Left ventricle myocardium inferior (tissue), 1 donor: ENCODE measurements around the gene LRRC3. TPM values are rescaled to one million over a fixed set of nuclear protein-coding genes. Genes with fewer than 3 reads are reported as not detected.

Source experiments
- DNase-seq: peaks from one replicate; pipeline ENCODE4 v3.0.0-alpha.2; 2020
- H3K27ac ChIP-seq: fragments of 200-600 bp; replicated peaks from 2 replicates; pipeline ENCODE4 v1.8.0; 2021
- H3K27me3 ChIP-seq: fragments of 200-600 bp; 2 replicates; pipeline ENCODE4 v1.8.0; 2021; ENCODE audit warnings: low read depth
- H3K36me3 ChIP-seq: fragments of 200-600 bp; 2 replicates; pipeline ENCODE4 v1.8.0; 2021
- H3K4me1 ChIP-seq: fragments of 200-600 bp; 2 replicates; pipeline ENCODE4 v1.8.0; 2021
- H3K4me3 ChIP-seq: fragments of 200-600 bp; 2 replicates; pipeline ENCODE4 v1.8.0; 2021; ENCODE audit warnings: mild to moderate bottlenecking, moderate library complexity
- H3K9me3 ChIP-seq: fragments of 200-600 bp; replicated peaks from 2 replicates; pipeline ENCODE4 v1.8.0; 2021
- intact Hi-C: fragments of 100-400 bp; cut with micrococcal nuclease; formaldehyde crosslinking; loops from one replicate; pipeline ENCODE4 v1.11.0; 2022
- long read RNA-seq: library from polyadenylated mRNA; unstranded; transcript quantifications from one replicate; pipeline ENCODE4 v2.0.0, GENCODE V29; 2021
- total RNA-seq: library from RNA; stranded (reverse); fragmentation: NEBNext Ultra II Directional; extraction: Animal tissue kit (Norgen Biotek cat#: 25700); gene quantifications from one replicate; pipeline ENCODE4 v1.2.1, GENCODE V29; 2021
- TF ChIP-seq, protein P1 (sequence below): fragments of 200-600 bp; IDR thresholded peaks from 2 replicates; pipeline ENCODE4 v1.8.0; 2021; ENCODE audit warnings: antibody characterized with exemption, mild to moderate bottlenecking, borderline replicate concordance
- donor health status: DM: no; HTN: yes; CAD: no; lungs with severe emphysema.

Gene LRRC3
- 1.8 TPM for total RNA-seq
- long read RNA-seq, partial matches to known transcripts = 0 of 4 reads
- long read RNA-seq, other reads (novel, unspliced or antisense) = 4 of 4 reads

DNA sequence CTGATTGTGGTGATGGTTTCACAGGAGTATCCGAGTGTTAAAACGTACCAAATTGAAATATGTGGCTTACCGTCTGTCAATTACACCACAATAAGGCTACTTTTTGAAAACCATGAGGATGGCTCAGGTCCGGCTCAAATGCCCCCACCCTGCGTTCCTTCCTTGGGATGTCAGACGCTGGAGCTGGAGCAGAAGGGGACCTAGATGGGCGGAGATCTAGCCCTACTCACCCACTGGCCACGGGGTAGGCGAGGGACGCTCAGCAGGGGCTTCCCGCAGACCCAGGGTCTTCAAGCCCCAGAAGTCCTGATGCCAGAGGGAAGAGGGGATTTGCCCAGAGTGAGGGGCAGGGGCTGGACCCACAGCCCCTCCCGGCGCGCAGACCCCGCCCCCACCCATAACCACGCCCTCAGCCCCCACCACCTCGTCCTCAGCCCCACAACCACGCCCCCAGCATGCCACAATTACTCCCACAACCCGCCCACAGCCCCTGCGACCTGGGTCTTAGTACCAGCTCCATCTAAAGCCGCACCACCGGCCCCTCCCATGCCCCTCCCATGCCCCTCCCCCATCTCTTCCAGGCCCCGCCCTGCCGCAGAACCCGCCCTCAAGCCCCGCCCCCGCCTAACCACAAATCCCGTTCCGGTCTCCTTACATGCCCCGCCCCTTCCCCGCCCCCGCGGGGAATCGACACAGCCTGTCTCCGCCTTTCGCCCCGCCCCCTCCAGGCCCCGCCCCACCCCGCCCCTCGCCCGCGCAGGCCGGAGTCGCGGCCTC, at the start of gene LRRC3:
LRRC3 (plus strand) TSS at position 764 of the 777 bp plus-strand sequence. CDS start 1,135 bp downstream, outside the sequence.
- H3K4me1 ChIP-seq = peaks cover 12% of the 10 kb centered on the region
- peak within 1 kb of the TSS; percentile 88 for H3K4me3 ChIP-seq
- H3K9me3 ChIP-seq = peaks cover 20% of the 10 kb centered on the region
- intact Hi-C loops = no loop called here
- TF ChIP-seq, protein P1, sequence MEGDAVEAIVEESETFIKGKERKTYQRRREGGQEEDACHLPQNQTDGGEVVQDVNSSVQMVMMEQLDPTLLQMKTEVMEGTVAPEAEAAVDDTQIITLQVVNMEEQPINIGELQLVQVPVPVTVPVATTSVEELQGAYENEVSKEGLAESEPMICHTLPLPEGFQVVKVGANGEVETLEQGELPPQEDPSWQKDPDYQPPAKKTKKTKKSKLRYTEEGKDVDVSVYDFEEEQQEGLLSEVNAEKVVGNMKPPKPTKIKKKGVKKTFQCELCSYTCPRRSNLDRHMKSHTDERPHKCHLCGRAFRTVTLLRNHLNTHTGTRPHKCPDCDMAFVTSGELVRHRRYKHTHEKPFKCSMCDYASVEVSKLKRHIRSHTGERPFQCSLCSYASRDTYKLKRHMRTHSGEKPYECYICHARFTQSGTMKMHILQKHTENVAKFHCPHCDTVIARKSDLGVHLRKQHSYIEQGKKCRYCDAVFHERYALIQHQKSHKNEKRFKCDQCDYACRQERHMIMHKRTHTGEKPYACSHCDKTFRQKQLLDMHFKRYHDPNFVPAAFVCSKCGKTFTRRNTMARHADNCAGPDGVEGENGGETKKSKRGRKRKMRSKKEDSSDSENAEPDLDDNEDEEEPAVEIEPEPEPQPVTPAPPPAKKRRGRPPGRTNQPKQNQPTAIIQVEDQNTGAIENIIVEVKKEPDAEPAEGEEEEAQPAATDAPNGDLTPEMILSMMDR = no peak
- H3K27ac ChIP-seq = peak within 1 kb of the TSS; percentile 50
- no peaks in the 10 kb centered on the region for H3K36me3 ChIP-seq
- peaks cover 8% of the 10 kb centered on the region for H3K27me3 ChIP-seq
- peak; percentile 86 for DNase-seq

GRCh38 chr21:44405948-44406872, 49.1 kb upstream of the LRRC3 start:
- no peak overlapping the region for H3K4me3 ChIP-seq
- H3K4me1 ChIP-seq = no peaks in the 10 kb centered on the region
- intact Hi-C loops = no loop called here
- H3K9me3 ChIP-seq = no peaks in the 10 kb centered on the region
- H3K27ac ChIP-seq = no peak overlapping the region
- TF ChIP-seq, protein P1 = no peak
- no peak for DNase-seq
- H3K36me3 ChIP-seq = no peaks in the 10 kb centered on the region
- no peaks in the 10 kb centered on the region for H3K27me3 ChIP-seq

DNA sequence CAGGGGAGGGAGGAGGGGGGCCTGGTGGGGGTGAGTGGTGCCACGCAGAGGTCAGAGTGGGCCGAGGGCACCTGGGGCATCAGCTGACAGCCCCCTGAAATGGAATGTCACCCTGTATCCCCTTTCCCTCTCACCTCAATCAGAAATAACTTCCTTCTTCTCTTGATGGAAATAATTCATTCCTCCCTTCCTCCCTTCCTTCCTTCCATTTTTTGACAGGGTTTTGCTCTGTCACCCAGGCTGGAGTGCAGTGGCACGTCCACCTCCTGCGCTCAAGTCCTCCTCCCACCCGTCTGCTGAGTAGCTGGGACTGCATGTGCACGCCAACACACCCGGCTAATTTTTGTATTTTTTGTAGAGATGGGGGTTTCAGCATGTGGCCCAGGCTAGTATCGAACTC, 48.4 kb upstream of the LRRC3 start:
- TF ChIP-seq, protein P1 = no peak
- no peaks in the 10 kb centered on the region for H3K36me3 ChIP-seq
- peaks cover 3% of the 10 kb centered on the region for H3K9me3 ChIP-seq
- intact Hi-C loops = no loop called here
- H3K4me3 ChIP-seq = no peak overlapping the region
- H3K4me1 ChIP-seq = no peaks in the 10 kb centered on the region
- no peak for DNase-seq
- no peak overlapping the region for H3K27ac ChIP-seq
- no peaks in the 10 kb centered on the region for H3K27me3 ChIP-seq

DNA sequence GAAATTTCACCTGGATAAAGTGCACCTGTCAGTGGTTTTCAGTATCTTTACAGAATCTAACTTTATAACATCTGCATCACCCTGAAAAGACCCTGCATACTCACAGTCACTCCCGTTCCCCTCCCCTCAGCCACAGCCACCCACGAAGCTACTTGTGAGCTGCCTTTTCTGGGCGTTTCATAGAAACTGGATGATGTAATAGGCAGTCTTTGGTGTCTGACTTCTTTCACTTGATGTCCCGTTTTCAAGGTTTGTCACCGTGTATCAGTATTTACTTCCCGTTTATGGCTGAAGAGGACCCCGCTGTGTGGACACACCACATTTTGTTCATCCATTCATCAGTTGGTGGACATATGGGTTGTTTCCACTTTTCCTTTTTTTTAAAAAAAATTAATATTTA, 47.8 kb upstream of the LRRC3 start:
- Histone ChIP-seq H3K27me3 (no peaks in the 10 kb centered on the region), H3K9me3 (peaks cover 8% of the 10 kb centered on the region), H3K4me1 (no peaks in the 10 kb centered on the region), H3K36me3 (no peaks in the 10 kb centered on the region), H3K4me3 (no peak overlapping the region), H3K27ac (no peak overlapping the region)
- TF ChIP-seq, protein P1 = no peak
- intact Hi-C loops = no loop called here
- DNase-seq = no peak

DNA sequence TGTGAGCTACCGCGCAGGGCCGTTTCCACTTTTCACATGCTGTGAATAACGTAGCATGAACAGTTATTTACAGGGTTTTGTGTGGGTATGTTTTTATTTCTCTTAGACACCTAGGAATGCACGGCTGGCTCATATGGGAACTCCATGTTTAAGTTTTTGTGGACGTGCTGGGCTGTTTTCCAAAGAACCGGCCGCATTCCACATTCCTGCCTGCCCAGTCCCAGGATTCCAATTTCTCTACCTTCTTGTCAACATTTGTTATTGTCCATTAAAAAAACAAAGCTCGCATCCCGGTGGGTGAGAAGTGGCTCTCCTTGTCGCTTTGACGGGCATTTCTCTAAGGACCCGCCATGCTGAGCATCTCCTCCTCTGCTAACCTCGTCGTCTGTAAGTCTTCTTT, 47.1 kb upstream of the LRRC3 start:
- Histone ChIP-seq H3K4me3 (no peak overlapping the region), H3K36me3 (no peaks in the 10 kb centered on the region), H3K9me3 (peaks cover 13% of the 10 kb centered on the region), H3K4me1 (no peaks in the 10 kb centered on the region), H3K27ac (no peak overlapping the region), H3K27me3 (no peaks in the 10 kb centered on the region)
- intact Hi-C loops = no loop called here
- TF ChIP-seq, protein P1 = no peak
- DNase-seq = no peak
